Effector memory CD8-positive, alpha-beta T cell (primary cell): ENCODE measurements around the gene FBLIM1.

Source experiments
- ATAC-seq: fragments of 150-1000 bp; cut with Tn5 transposase; replicated peaks from 2 replicates; pipeline ENCODE4 v1.10.0; 2021; ENCODE audit warnings: mild to moderate bottlenecking, moderate library complexity
- DNase-seq, 3 experiments: peaks; one replicate each; pipeline ENCODE4 v3.0.0; 2021
- H3K27ac Mint-ChIP-seq, 2 donors: one replicate each; pipeline ENCODE4 v1.8.0; 2022; ENCODE audit warnings: mild to moderate bottlenecking in 2 of 2, mixed read lengths in 2 of 2, moderate library complexity in 2 of 2
- H3K27me3 Mint-ChIP-seq, 2 donors: one replicate each; pipeline ENCODE4 v1.8.0; 2022; ENCODE audit warnings: mixed read lengths in 2 of 2
- H3K36me3 Mint-ChIP-seq: one replicate; pipeline ENCODE4 v1.8.0; 2022; ENCODE audit warnings: mild to moderate bottlenecking, moderate library complexity, mixed read lengths; ENCODE audit not compliant: insufficient read depth
- H3K4me1 Mint-ChIP-seq, 2 donors: one replicate each; pipeline ENCODE4 v1.8.0; 2022; ENCODE audit warnings: low read depth in 2 of 2, mixed read lengths in 2 of 2
- H3K4me3 Mint-ChIP-seq, 2 donors: one replicate each; pipeline ENCODE4 v1.8.0; 2022; ENCODE audit warnings: mild to moderate bottlenecking in 2 of 2, mixed read lengths in 2 of 2, moderate library complexity in 2 of 2
- H3K9me3 Mint-ChIP-seq, 2 donors: one replicate each; pipeline ENCODE4 v1.8.0; 2022; ENCODE audit warnings: mixed read lengths in 2 of 2

Gene FBLIM1

DNA sequence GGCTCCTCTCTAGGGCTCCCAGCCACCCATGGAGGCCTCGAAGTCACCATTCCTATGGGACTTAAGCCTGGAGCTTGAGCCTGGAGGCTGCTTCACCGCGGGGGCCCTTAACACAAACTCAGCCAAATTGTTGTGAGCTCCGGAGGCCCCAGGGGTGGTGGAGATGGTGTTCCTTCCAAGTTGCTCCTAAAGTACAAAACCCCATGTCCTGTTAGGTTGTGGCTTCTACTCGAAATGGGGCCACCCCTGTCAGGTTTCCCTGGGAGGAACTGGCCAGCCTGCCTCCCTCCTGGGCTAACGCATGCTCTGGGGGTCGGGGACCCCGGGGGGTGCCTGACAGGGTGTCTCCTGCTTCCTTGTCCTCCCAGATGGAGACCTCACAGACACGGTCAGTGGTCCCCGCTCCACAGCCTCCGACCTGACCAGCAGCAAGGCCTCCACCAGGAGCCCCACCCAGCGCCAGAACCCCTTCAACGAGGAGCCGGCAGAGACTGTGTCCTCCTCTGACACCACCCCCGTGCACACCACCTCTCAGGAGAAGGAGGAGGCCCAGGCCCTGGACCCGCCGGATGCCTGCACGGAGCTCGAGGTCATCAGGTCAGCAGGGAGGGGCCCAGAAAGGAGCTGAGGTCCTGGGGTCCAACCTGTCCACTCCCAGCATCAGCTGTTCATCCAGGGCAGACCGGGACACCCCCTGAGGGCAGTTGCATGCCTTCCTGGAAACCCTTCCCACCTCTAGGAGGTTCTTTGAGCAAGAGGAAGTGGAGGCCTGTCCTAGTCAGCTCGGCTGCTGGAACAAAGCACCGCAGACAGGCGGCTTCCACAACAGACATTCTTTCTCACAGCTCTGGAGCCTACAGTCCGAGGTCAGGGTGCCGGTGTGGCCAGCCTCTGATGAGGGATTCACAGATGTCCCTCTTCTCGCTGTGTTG, 33.4 kb upstream of the FBLIM1 start:
- peak overlapping the region; percentile 4 to 72 for H3K27ac Mint-ChIP-seq
- H3K36me3 Mint-ChIP-seq, result peaks cover 61% of the 10 kb centered on the region
- no peaks in the 10 kb centered on the region for H3K9me3 Mint-ChIP-seq
- no peaks in the 10 kb centered on the region for H3K27me3 Mint-ChIP-seq
- no peaks in the 10 kb centered on the region for H3K4me1 Mint-ChIP-seq
- ATAC-seq, result no peak
- no peak for DNase-seq
- no peak overlapping the region for H3K4me3 Mint-ChIP-seq

DNA sequence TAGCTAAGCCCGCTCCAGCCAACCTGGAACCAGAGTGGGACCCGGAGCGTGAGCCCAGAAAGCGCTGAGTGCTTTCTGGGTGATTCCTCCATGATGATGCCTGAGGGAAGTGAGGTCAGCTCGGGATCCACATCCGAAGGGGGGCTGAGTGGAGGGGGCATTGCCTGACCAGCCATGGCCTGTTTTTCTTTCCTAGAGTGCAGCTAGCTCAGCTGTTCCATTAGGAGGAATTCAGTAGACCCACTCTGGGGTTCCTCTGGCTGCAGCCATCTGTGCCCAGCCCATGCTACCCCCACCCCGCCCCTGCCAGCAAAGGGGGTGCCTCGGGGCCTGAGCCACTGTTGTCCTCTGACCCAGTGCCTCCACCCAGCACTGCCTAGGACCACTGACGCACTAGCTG, 32.1 kb upstream of the FBLIM1 start:
- no peaks in the 10 kb centered on the region for H3K4me1 Mint-ChIP-seq
- DNase-seq (no peak), ATAC-seq (no peak)
- H3K36me3 Mint-ChIP-seq, result peaks cover 55% of the 10 kb centered on the region
- no peaks in the 10 kb centered on the region for H3K9me3 Mint-ChIP-seq
- no peak overlapping the region for H3K4me3 Mint-ChIP-seq
- no peaks in the 10 kb centered on the region for H3K27me3 Mint-ChIP-seq
- H3K27ac Mint-ChIP-seq, result peak overlapping the region in 1 of 2 donors; percentile 15

DNA sequence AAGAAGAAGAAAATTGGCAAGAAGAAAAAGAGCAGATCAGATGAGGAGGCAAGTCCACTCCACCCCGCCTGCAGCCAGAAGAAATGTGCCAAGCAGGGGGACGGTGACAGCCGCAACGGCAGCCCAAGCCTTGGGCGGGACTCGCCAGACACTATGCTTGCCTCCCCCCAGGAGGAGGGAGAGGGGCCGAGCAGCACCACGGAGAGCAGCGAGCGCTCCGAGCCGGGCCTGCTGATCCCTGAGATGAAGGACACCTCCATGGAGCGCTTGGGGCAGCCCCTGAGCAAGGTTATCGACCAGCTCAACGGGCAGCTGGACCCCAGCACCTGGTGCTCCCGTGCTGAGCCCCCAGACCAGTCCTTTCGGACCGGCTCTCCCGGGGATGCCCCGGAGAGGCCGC, 31.6 kb upstream of the FBLIM1 start:
- no peaks in the 10 kb centered on the region for H3K4me1 Mint-ChIP-seq
- ATAC-seq (no peak), DNase-seq (no peak)
- peaks cover 51% of the 10 kb centered on the region for H3K36me3 Mint-ChIP-seq
- peak overlapping the region in 1 of 2 donors; percentile 15 for H3K27ac Mint-ChIP-seq
- no peaks in the 10 kb centered on the region for H3K9me3 Mint-ChIP-seq
- H3K4me3 Mint-ChIP-seq, result no peak overlapping the region
- no peaks in the 10 kb centered on the region for H3K27me3 Mint-ChIP-seq

DNA sequence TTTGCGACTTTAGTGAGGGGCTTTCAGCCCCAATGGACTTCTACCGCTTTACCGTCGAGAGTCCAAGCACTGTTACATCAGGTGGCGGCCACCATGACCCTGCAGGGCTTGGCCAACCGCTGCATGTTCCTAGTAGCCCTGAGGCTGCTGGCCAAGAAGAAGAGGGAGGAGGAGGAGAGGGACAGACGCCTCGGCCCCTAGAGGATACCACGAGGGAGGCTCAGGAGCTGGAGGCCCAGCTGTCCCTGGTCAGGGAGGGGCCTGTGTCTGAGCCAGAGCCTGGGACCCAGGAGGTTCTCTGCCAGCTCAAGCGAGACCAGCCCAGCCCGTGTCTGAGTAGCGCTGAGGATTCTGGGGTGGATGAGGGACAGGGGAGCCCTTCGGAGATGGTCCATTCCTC, 31.2 kb upstream of the FBLIM1 start:
- Mint-ChIP-seq H3K4me3 (no peak overlapping the region), H3K4me1 (no peaks in the 10 kb centered on the region), H3K9me3 (no peaks in the 10 kb centered on the region), H3K36me3 (peaks cover 49% of the 10 kb centered on the region), H3K27me3 (no peaks in the 10 kb centered on the region), H3K27ac (no peak overlapping the region)
- ATAC-seq, result no peak
- DNase-seq, result no peak

DNA sequence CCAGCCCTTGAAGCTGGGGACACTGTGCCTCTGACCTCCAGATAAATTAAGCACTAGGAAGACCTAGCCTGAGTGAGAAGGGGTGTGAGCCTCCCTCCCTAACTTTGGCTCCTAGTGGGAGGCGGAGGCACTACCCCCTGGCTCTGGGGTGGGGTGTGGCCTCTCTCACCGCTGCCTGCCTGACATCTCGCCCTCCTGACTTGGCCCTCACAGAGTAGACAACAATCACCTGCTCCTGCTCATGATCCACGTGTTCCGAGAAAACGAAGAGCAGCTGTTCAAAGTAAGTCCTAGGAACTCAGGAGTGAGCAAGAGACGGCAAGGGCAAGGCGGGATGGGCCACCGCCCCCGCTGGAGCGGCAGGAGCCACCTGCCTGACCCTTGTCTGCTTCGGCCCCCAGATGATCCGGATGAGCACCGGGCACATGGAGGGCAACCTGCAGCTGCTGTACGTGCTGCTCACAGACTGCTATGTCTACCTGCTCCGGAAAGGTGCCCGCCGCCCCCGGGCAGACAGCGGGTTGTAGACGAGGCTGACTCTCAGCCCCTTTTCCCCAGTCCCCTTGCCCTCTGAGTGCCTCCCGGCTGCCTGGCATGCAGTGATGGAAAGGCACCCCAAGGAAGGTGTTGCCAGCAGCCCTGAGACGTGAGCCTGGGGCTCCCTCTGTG, 30.6 kb upstream of the FBLIM1 start:
- no peaks in the 10 kb centered on the region for H3K9me3 Mint-ChIP-seq
- H3K27ac Mint-ChIP-seq, result peak overlapping the region in 1 of 2 donors; percentile 68
- peaks cover 54% of the 10 kb centered on the region for H3K36me3 Mint-ChIP-seq
- no peaks in the 10 kb centered on the region for H3K27me3 Mint-ChIP-seq
- no peak overlapping the region for H3K4me3 Mint-ChIP-seq
- H3K4me1 Mint-ChIP-seq, result no peaks in the 10 kb centered on the region
- DNase-seq, result no peak
- no peak for ATAC-seq

DNA sequence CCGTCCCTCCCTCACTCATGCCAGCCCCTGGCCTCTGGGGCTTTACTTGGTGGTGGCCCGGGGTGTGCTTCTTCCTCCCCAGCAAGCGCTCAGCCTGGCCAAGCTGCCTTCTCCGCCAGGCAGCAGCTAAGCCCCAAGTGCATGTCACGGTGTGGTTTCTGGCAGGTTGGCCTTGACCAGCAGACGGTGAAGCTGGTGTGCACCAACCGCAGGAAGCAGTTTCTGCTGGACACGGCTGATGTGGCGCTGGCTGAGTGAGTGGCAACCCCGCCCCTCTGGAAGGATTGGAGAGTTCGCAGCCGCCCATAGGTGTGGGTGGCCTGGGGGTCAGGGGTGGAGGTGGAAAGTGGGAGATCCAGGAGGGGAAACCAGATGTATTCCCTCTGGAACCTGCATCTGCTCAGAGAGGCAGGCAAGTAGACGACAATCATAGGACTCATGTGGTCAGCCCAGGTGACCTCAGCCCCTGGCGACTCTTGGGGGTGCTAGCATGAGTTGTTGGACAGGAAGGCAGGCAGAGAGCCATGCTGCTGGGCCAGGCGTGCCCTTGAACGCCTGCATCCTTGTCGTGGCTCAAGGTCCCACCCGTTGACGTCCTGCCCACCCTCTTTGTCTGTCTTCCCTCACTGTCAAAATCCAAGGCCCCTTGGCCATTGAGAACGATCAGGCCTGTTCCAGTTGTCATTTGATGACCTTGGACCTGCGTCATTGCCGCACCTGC, 29.5 kb upstream of the FBLIM1 start:
- no peak overlapping the region for H3K4me3 Mint-ChIP-seq
- H3K9me3 Mint-ChIP-seq, result no peaks in the 10 kb centered on the region
- H3K4me1 Mint-ChIP-seq, result no peaks in the 10 kb centered on the region
- DNase-seq (no peak), ATAC-seq (no peak)
- H3K27ac Mint-ChIP-seq, result no peak overlapping the region
- H3K36me3 Mint-ChIP-seq, result peaks cover 55% of the 10 kb centered on the region
- H3K27me3 Mint-ChIP-seq, result no peaks in the 10 kb centered on the region

DNA sequence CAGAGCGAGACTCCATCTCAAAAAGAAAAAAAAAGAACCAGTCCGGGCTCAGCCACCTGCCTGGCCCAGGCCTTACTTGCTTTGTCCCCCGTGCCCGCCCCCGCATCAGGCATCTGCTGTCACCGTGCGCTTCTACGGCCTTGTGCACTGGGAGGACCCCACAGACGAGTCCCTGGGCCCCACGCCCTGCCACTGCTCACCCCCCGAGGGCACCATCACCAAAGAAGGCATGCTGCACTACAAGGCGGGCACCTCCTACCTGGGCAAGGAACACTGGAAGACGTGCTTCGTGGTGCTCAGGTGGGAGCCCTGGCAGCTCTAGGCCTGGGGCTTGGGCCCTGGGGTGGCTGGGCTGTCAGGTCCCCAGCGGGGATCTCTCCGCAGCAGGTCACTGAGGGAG, 28.2 kb upstream of the FBLIM1 start:
- Mint-ChIP-seq H3K36me3 (peaks cover 52% of the 10 kb centered on the region), H3K27me3 (no peaks in the 10 kb centered on the region), H3K9me3 (no peaks in the 10 kb centered on the region), H3K4me1 (no peaks in the 10 kb centered on the region), H3K27ac (no peak overlapping the region), H3K4me3 (no peak overlapping the region)
- DNase-seq, result no peak
- no peak for ATAC-seq

DNA sequence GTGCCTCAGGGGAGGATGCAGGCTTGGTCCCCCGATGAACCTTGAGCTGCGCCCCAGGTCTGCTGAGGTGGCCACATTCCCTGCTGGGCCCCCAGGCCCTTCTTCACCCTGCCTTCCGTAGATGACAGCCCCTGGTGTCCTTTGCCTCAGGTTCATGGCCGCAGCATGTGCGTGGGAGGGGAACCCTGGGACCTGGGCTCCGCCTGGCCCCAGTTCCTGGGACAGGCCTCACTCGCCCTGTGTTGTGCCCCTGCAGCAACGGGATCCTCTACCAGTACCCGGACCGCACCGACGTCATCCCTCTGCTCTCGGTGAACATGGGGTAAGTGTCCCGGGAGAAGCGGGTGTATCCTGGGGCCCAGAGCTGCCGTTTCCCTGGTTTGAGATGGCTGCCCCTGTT, 27.7 kb upstream of the FBLIM1 start:
- no peak overlapping the region for H3K27ac Mint-ChIP-seq
- no peaks in the 10 kb centered on the region for H3K4me1 Mint-ChIP-seq
- H3K4me3 Mint-ChIP-seq, result no peak overlapping the region
- no peaks in the 10 kb centered on the region for H3K27me3 Mint-ChIP-seq
- ATAC-seq, result no peak
- H3K36me3 Mint-ChIP-seq, result peaks cover 51% of the 10 kb centered on the region
- no peaks in the 10 kb centered on the region for H3K9me3 Mint-ChIP-seq
- DNase-seq, result no peak

DNA sequence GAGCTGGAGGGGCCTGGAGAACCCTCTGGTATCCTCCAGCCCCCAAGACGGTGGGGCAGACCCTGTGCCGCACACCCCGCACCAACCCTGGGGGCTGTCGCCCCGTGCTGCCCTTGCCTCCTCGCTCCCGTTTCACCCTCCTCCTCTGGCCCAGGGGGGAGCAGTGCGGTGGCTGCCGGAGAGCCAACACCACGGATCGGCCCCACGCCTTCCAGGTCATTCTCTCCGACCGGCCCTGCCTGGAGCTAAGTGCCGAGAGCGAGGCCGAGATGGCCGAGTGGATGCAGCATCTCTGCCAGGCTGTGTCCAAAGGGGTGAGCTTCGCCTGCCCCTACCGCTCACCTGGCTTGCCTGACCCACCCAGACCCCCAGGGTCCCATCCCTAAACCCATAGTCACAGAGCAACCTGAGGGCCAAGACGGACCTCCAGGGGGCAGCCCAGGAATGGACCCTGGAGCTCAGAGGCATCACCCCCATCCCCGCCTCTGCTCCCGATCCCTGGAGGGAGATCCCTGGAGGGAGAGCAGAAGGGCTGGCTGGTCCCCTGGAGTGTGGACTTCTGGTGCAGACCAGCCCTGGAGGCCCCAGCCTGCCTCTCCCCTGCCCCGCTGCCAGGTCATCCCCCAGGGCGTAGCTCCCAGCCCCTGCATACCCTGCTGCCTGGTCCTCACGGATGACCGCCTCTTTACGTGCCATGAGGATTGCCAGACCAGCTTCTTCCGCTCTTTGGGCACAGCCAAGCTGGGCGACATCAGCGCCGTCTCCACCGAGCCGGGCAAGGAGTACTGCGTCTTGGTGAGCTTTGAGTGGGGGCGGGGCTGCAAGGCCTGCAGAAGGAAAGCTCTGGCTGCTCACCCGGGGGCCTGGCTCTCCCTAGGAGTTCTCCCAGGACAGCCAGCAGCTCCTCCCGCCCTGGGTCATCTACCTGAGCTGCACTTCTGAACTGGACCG, 26.6 kb upstream of the FBLIM1 start:
- ATAC-seq (no peak), DNase-seq (no peak)
- H3K27me3 Mint-ChIP-seq, result no peaks in the 10 kb centered on the region
- no peaks in the 10 kb centered on the region for H3K9me3 Mint-ChIP-seq
- H3K27ac Mint-ChIP-seq, result no peak overlapping the region
- H3K4me1 Mint-ChIP-seq, result no peaks in the 10 kb centered on the region
- no peak overlapping the region for H3K4me3 Mint-ChIP-seq
- peaks cover 44% of the 10 kb centered on the region for H3K36me3 Mint-ChIP-seq

DNA sequence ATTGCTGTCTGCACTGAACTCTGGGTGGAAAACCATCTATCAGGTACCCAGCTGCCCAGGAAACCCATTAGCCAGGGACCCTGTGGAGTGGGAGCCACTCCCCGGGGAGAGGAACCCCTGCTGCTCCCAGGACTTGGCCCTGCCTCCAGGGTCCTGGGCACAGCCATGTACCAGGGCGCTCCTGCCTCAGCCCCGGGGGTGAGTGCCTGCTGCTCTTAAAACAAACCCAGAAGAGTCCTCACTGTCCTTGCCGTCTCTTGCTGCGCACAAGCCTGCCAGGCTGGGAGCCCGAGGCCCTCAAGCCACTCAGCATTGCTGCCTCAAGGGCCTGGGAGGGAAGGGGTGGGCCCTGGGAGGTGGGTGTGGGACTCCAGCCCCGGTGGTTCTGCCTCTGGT, 25.9 kb upstream of the FBLIM1 start:
- peaks cover 44% of the 10 kb centered on the region for H3K36me3 Mint-ChIP-seq
- no peaks in the 10 kb centered on the region for H3K9me3 Mint-ChIP-seq
- ATAC-seq (no peak), DNase-seq (no peak)
- no peaks in the 10 kb centered on the region for H3K27me3 Mint-ChIP-seq
- no peaks in the 10 kb centered on the region for H3K4me1 Mint-ChIP-seq
- no peak overlapping the region for H3K27ac Mint-ChIP-seq
- no peak overlapping the region for H3K4me3 Mint-ChIP-seq

DNA sequence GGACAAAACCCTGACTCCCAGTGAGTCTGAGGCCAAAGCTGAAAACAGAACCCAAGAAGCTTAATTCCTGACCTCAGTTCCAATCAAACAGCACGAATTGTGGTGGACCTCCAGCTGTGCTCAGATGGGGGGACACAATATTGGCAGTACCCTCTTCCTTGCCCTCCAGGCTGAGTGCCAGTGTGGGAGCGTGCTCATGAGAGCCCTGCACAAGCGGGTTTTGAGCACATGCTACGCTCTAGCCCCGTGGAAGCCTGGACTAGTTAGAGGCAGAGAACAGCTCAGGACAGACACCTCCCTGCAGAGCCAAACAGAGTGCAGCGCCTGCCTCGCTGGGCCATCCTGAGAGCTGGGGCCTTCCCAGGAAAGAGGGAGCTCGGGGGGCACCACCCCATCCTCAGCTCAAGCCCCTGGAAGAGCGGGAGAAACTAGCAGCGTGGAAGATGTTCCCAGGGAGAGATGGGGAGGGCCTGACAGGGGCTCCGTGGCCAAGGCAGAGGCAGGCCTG, 25.3 kb upstream of the FBLIM1 start:
- Mint-ChIP-seq H3K4me3 (no peak overlapping the region), H3K36me3 (peaks cover 38% of the 10 kb centered on the region), H3K27ac (peak overlapping the region in 1 of 2 donors; percentile 77), H3K27me3 (no peaks in the 10 kb centered on the region), H3K4me1 (no peaks in the 10 kb centered on the region), H3K9me3 (no peaks in the 10 kb centered on the region)
- ATAC-seq, result no peak
- no peak for DNase-seq

DNA sequence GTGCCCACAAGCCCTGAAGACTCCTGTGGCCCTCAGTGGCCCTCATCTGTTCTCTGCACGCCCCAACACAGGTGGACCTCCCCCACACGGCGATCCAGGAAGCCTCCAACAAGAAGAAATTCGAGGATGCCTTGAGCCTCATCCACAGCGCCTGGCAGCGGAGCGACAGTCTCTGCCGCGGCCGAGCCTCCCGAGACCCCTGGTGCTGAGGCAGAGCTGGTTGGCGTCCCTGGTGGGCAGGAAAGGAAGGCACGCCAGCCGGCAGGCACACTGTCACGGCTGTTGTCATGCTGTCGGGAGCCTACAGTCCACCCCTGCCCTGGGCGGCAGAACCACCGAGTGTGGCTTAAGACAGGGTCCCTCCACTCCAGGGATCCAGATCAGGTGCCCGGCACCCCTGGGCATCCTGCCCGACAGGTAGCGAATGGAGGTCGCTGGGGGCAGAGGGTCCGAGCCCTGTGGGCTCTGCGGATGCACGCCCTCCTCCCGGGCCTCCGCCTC, 24.8 kb upstream of the FBLIM1 start:
- DNase-seq (no peak), ATAC-seq (no peak)
- Mint-ChIP-seq H3K4me3 (no peak overlapping the region), H3K9me3 (no peaks in the 10 kb centered on the region), H3K27ac (peak overlapping the region in 1 of 2 donors; percentile 77), H3K4me1 (no peaks in the 10 kb centered on the region), H3K36me3 (peaks cover 33% of the 10 kb centered on the region), H3K27me3 (no peaks in the 10 kb centered on the region)
